HCT116 (cell line): Measurements from ENCODE around the gene INF2. TPM values are rescaled to one million over a fixed set of nuclear protein-coding genes. Genes with fewer than 3 reads are reported as not detected.

Experiments used
- ATAC-seq: fragments of 200-7000 bp; cut with Tn5 transposase; 2 replicates; pipeline ENCODE4 v1.9.1; 2020; ENCODE audit warnings: mild to moderate bottlenecking, moderate library complexity
- BruUV-seq: library from RNA; stranded (reverse); fragments of 400-500 nt; replicated peaks from 2 replicates; lab custom pipeline; 2021; lab: Mats Ljungman, UMichigan
- CTCF ChIA-PET: fragments of 300-600 bp; sonication (Branson Sonifier 250); formaldehyde crosslinking; loops from one replicate; lab custom pipeline; 2021; ENCODE audit warnings: antibody characterized with exemption; lab: Charles Lee
- POLR2A ChIA-PET: fragments of 300-600, 350-600 bp; sonication (Branson Sonifier 250); formaldehyde crosslinking; loops from one replicate; lab custom pipeline; 2021; ENCODE audit warnings: antibody characterized with exemption; lab: Charles Lee
- RAD21 ChIA-PET, 2 experiments: fragments of 300-600 bp; sonication (Branson Sonifier 250); formaldehyde crosslinking; loops; one replicate each; lab custom pipeline; 2023; ENCODE audit warnings: low total read pairs in 2 of 2; ENCODE audit not compliant: uncharacterized antibody in 2 of 2, unreplicated experiment in 2 of 2, low non-redundant PET in 1 of 2; lab: Charles Lee
- DNase-seq: peaks from one replicate; pipeline ENCODE4 v3.0.0-alpha.2; 2010; ENCODE audit warnings: low read depth, low spot score
- H2AFZ ChIP-seq: fragments of 200-600 bp; shearing (Covaris generic), sonication (generic); 2 replicates; pipeline ENCODE4 v1.6.1; 2017; ENCODE audit warnings: low read depth, mixed run types, mixed read lengths, antibody characterized with exemption, low read length; ENCODE audit not compliant: poor library complexity, severe bottlenecking
- H3K27ac ChIP-seq: 2 replicates; pipeline ENCODE4 v1.5.1; 2012; ENCODE audit warnings: low read depth, low read length
- H3K27me3 ChIP-seq: fragments of 200-600 bp; sonication (generic); 2 replicates; pipeline ENCODE4 v1.6.1; 2016; ENCODE audit warnings: mixed run types, low read length, mixed read lengths; ENCODE audit not compliant: insufficient read depth
- H3K36me3 ChIP-seq, 2 experiments: fragments of 200-500 bp in 1 of 2; fragments of 200-600 bp in 1 of 2; sonication (Bioruptor generic) in 1 of 2; sonication (generic) in 1 of 2; 2 replicates each; pipeline versions ENCODE4 v1.5.1 to v1.6.1; 2014 to 2016; ENCODE audit warnings: low read length in 2 of 2, inconsistent platforms in 1 of 2, mixed read lengths in 1 of 2, mixed run types in 1 of 2; ENCODE audit not compliant: insufficient read depth in 2 of 2, control insufficient read depth in 1 of 2
- H3K4me1 ChIP-seq, 2 experiments: fragments of 200-600 bp in 1 of 2; sonication (generic) in 1 of 2; 2 replicates each; pipeline versions ENCODE4 v1.5.1 to v1.6.1; 2012 to 2017; ENCODE audit warnings: low read length in 2 of 2, inconsistent platforms in 1 of 2, mild to moderate bottlenecking in 1 of 2, mixed read lengths in 1 of 2, mixed run types in 1 of 2, moderate library complexity in 1 of 2; ENCODE audit not compliant: insufficient read depth in 2 of 2, control insufficient read depth in 1 of 2
- H3K4me2 ChIP-seq: fragments of 200-600 bp; sonication (generic); 2 replicates; pipeline ENCODE4 v1.6.1; 2017; ENCODE audit warnings: mixed run types, low read length, mixed read lengths
- H3K4me3 ChIP-seq, 2 experiments: fragments of 200-600 bp in 1 of 2; sonication (generic) in 1 of 2; replicated peaks in 1 of 2; 2 replicates each; pipeline ENCODE4 v1.5.1; 2011 to 2016; ENCODE audit warnings: low read length in 2 of 2, control low read depth in 1 of 2, low read depth in 1 of 2, mild to moderate bottlenecking in 1 of 2, mixed read lengths in 1 of 2, mixed run types in 1 of 2
- H3K79me2 ChIP-seq: fragments of 200-600 bp; sonication (generic); 2 replicates; pipeline ENCODE4 v1.6.1; 2017; ENCODE audit warnings: mild to moderate bottlenecking, mixed run types, low read length, moderate library complexity, mixed read lengths; ENCODE audit not compliant: insufficient read depth
- H3K9ac ChIP-seq: fragments of 200-600 bp; sonication (generic); 2 replicates; pipeline ENCODE4 v1.6.1; 2016; ENCODE audit warnings: low read length, mixed read lengths
- H3K9me2 ChIP-seq: fragments of 200-600 bp; sonication (generic), shearing (Covaris generic); 2 replicates; pipeline ENCODE4 v1.6.1; 2017; ENCODE audit warnings: mixed run types, mild to moderate bottlenecking, moderate library complexity; ENCODE audit not compliant: insufficient read depth
- H3K9me3 ChIP-seq, 2 experiments: fragments of 200-500 bp in 1 of 2; fragments of 200-600 bp in 1 of 2; sonication (Bioruptor generic) in 1 of 2; sonication (generic) in 1 of 2; 2 replicates each; pipeline ENCODE4 v1.6.1; 2014 to 2017; ENCODE audit warnings: low read length in 2 of 2, mixed read lengths in 2 of 2, inconsistent platforms in 1 of 2, low read depth in 1 of 2, mild to moderate bottlenecking in 1 of 2, mixed run types in 1 of 2, moderate library complexity in 1 of 2; ENCODE audit not compliant: control insufficient read depth in 1 of 2, insufficient read depth in 1 of 2
- H4K20me1 ChIP-seq: fragments of 200-600 bp; sonication (generic), shearing (Covaris generic); 2 replicates; pipeline ENCODE4 v1.6.1; 2017; ENCODE audit warnings: mixed run types, mild to moderate bottlenecking, moderate library complexity; ENCODE audit not compliant: insufficient read depth
- CEBPB ChIP-seq: IDR thresholded peaks from 2 replicates; pipeline ENCODE4 v1.6.1; 2012; ENCODE audit warnings: low read depth
- ELF1 ChIP-seq: IDR thresholded peaks from 2 replicates; pipeline ENCODE4 v1.6.1; 2012; ENCODE audit warnings: low read depth, borderline replicate concordance
- EZH2phosphoT487 ChIP-seq: fragments of 200-600 bp; IDR thresholded peaks from 2 replicates; pipeline ENCODE4 v1.6.1; 2018; ENCODE audit warnings: antibody characterized with exemption, borderline replicate concordance
- POLR2AphosphoS5 ChIP-seq: IDR thresholded peaks from 2 replicates; pipeline ENCODE4 v1.6.1; 2011; ENCODE audit warnings: mild to moderate bottlenecking, low read depth, low read length, moderate library complexity
- RAD21 ChIP-seq: IDR thresholded peaks from 2 replicates; pipeline ENCODE4 v1.6.1; 2012; ENCODE audit warnings: low read depth, mild to moderate bottlenecking
- REST ChIP-seq: IDR thresholded peaks from 2 replicates; pipeline ENCODE4 v1.6.1; 2012; ENCODE audit warnings: low read depth
- SP1 ChIP-seq: IDR thresholded peaks from 2 replicates; pipeline ENCODE4 v1.6.1; 2012; ENCODE audit warnings: low read depth
- YY1 ChIP-seq: IDR thresholded peaks from 2 replicates; pipeline ENCODE4 v1.6.1; 2011; ENCODE audit warnings: low read length, low read depth, moderate library complexity, mild to moderate bottlenecking; ENCODE audit not compliant: insufficient replicate concordance; ENCODE audit errors: extremely low read depth
- ZBTB33 ChIP-seq: IDR thresholded peaks from 2 replicates; pipeline ENCODE4 v1.6.1; 2011; ENCODE audit warnings: mild to moderate bottlenecking, low read length, moderate library complexity; ENCODE audit not compliant: insufficient replicate concordance; ENCODE audit errors: extremely low read depth
- ZFX ChIP-seq: fragments of 450-650 bp; IDR thresholded peaks from 2 replicates; pipeline ENCODE4 v1.6.1; 2017
- intact Hi-C: fragments of 100-400 bp; cut with micrococcal nuclease; formaldehyde crosslinking; loops from 2 replicates; pipeline ENCODE4 v1.10.0; 2022
- total RNA-seq: library from RNA; stranded (reverse); gene quantifications from one replicate; pipeline ENCODE4 v1.2.1, GENCODE V29; 2021; ENCODE audit not compliant: unreplicated experiment
- TF ChIP-seq, protein P1 (sequence below), 3 experiments: fragments of 200-600 bp in 1 of 3; sonication (generic) in 1 of 3; IDR thresholded peaks in 2 of 3; conservative IDR thresholded peaks in 1 of 3; 2 replicates each; pipeline ENCODE4 v1.5.1; 2012 to 2017; ENCODE audit warnings: low read depth in 2 of 3, low read length in 2 of 3, antibody characterized with exemption in 1 of 3, borderline replicate concordance in 1 of 3, control low read depth in 1 of 3, mild to moderate bottlenecking in 1 of 3, mixed read lengths in 1 of 3, mixed run types in 1 of 3, moderate library complexity in 1 of 3; ENCODE audit not compliant: insufficient read depth in 1 of 3

The INF2 gene
- total RNA-seq, 1 experiment from 2014 or later: 95.8 TPM

DNA sequence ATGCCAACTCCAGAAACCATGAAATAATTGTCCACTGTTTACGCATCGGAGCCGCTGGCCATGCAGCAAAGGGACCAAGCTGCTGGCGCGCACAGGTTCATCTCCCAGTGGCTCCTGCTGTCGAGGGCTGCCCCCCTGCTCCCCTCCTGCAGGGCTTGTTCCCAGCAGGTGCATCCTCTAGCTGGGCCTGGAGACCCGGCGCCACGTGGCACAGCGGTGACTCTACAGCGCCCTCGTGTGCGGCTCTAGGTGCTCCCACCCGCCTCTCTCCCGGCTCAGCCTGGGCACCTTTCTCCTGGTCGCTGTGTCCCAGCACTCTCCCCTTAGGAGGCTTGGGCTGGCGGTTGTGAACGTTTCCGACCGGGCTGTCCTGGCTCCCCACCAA lies 37.5 kb upstream of the INF2 start:
- Histone ChIP-seq H3K36me3 (no peaks in the 10 kb centered on the region), H2AFZ (no peak overlapping the region), H3K27ac (no peak overlapping the region), H3K79me2 (no peaks in the 10 kb centered on the region), H3K4me2 (no peak overlapping the region)
- no TSS peak for BruUV-seq
- ChIA-PET POLR2A (no interaction called here), RAD21 (no interaction called here)
- TF ChIP-seq, protein P1, sequence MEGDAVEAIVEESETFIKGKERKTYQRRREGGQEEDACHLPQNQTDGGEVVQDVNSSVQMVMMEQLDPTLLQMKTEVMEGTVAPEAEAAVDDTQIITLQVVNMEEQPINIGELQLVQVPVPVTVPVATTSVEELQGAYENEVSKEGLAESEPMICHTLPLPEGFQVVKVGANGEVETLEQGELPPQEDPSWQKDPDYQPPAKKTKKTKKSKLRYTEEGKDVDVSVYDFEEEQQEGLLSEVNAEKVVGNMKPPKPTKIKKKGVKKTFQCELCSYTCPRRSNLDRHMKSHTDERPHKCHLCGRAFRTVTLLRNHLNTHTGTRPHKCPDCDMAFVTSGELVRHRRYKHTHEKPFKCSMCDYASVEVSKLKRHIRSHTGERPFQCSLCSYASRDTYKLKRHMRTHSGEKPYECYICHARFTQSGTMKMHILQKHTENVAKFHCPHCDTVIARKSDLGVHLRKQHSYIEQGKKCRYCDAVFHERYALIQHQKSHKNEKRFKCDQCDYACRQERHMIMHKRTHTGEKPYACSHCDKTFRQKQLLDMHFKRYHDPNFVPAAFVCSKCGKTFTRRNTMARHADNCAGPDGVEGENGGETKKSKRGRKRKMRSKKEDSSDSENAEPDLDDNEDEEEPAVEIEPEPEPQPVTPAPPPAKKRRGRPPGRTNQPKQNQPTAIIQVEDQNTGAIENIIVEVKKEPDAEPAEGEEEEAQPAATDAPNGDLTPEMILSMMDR (IDR thresholded peaks at IDR 0.05 in 2 of 3, conservative IDR thresholded peaks at IDR 0.05 in 1 of 3; ENCODE audit: borderline replicate concordance in 1 of 3, insufficient read depth in 1 of 3, low read depth in 2 of 3, low read length in 2 of 3): no peak
- TF ChIP-seq ZBTB33 (no peak), YY1 (no peak), POLR2AphosphoS5 (no peak), ZFX (no peak), ELF1 (no peak), EZH2phosphoT487 (no peak), RAD21 (no peak), REST (no peak), SP1 (no peak), CEBPB (no peak)
- TF ChIP-seq, all 23 proteins: peak for 0
- Histone ChIP-seq H3K9me3 (peaks cover 8 to 26% of the 10 kb centered on the region in 2 experiments; a peak in 2 of 4 replicates), H4K20me1 (no peaks in the 10 kb centered on the region), H3K4me3 (no peak overlapping the region), H3K9ac (no peak overlapping the region), H3K4me1 (peaks cover 0 to 10% of the 10 kb centered on the region in 2 experiments; a peak in 1 of 4 replicates), H3K9me2 (no peaks in the 10 kb centered on the region), H3K27me3 (no peaks in the 10 kb centered on the region)
- ATAC-seq (no peak), DNase-seq (no peak)
- CTCF ChIA-PET: no interaction called here
- intact Hi-C loops: no loop called here
